Measurements from ENCODE around the gene RASA1.

DNA sequence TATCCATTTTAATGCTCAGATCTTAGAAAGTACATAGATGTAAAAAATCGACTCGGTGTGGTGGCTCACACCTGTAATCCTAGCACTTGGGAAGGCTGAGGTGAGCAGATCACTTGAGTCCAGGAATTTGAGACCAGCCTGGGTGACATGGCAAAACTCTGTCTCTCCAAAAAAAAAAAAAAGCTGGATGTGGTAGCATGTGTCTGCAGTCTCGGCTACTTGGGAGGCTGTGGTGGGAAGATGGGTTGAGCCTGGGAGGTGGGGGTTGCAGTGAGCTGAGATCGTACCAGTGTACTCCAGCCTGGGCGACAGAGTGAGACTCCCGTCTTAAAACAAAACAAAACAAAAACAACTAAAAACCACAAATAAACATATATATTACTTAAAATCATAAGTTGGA, 61.4 kb downstream of the RASA1 start:
- TF ChIP-seq, protein P1, sequence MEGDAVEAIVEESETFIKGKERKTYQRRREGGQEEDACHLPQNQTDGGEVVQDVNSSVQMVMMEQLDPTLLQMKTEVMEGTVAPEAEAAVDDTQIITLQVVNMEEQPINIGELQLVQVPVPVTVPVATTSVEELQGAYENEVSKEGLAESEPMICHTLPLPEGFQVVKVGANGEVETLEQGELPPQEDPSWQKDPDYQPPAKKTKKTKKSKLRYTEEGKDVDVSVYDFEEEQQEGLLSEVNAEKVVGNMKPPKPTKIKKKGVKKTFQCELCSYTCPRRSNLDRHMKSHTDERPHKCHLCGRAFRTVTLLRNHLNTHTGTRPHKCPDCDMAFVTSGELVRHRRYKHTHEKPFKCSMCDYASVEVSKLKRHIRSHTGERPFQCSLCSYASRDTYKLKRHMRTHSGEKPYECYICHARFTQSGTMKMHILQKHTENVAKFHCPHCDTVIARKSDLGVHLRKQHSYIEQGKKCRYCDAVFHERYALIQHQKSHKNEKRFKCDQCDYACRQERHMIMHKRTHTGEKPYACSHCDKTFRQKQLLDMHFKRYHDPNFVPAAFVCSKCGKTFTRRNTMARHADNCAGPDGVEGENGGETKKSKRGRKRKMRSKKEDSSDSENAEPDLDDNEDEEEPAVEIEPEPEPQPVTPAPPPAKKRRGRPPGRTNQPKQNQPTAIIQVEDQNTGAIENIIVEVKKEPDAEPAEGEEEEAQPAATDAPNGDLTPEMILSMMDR (IDR thresholded peaks at IDR 0.05): no peak
- TF ChIP-seq POLR2A (IDR thresholded peaks at IDR 0.05): no peak
